CD4-positive, alpha-beta T cell treated with Interleukin-21 for 1 hour (primary cell): ENCODE data around the gene SPPL3.

Source experiments
- DNase-seq: peaks from one replicate; pipeline ENCODE4 v3.0.0-alpha.2; 2020

Gene SPPL3

GRCh38 chr12:120719496-120720233 lies 184.5 kb downstream of the SPPL3 start:
- no peak for DNase-seq

- DNase-seq, result no peak
These were observed 185.1 kb downstream of the SPPL3 start for GRCh38 chr12:120719072-120719471.

DNA sequence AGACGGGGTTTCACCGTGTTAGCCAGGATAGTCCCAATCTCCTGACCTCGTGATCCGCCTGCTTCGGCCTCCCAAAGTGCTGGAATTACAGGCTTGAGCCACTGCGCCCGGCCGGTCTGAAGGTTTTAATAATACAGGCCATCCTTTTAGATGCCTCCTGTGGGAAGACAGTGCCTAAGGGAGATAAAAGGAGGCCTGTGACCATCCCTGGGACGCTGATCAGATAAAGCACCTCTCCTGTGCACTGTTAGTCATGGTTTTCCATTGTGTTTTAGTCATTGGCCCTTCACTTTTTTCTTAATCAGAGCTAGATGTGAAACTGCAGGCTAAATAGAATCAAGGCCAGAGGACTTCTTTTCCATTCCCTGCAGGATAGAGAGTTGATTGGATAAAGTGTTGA lies 186.1 kb downstream of the SPPL3 start:
- DNase-seq, result no peak

GRCh38 chr12:120713861-120714482 lies 190.2 kb downstream of the SPPL3 start:
- peak; percentile 88 for DNase-seq

- no peak for DNase-seq
These were observed 191.5 kb downstream of the SPPL3 start for GRCh38 chr12:120712610-120713009.
